SJSA1 (cell line): ENCODE results near the gene ADARB2. TPM values are rescaled to one million over a fixed set of nuclear protein-coding genes. Genes with fewer than 3 reads are reported as not detected.
A peak's percentile ranks its signal among the peaks of the same experiment; 100 is the strongest.
"Not testable (repeated sequence)": the region's sequence is repeated elsewhere in the genome, so short reads cannot be mapped to it uniquely, and the experiment has no call there.

ENCODE experiments used
- DNase-seq, 2 experiments: peaks; one replicate each; pipeline ENCODE4 v3.0.0-alpha.2; 2015 to 2020; ENCODE audit warnings: low spot score in 2 of 2, low read depth in 1 of 2
- H3K27ac ChIP-seq: fragments of 250-450 bp; sonication (Bioruptor Pico); 2 replicates; pipeline ENCODE4 v1.5.1; 2020; ENCODE audit warnings: mild to moderate bottlenecking, moderate library complexity
- H3K27me3 ChIP-seq: fragments of 250-450 bp; sonication (Bioruptor Pico); replicated peaks from 2 replicates; pipeline ENCODE4 v1.5.1; 2020; ENCODE audit warnings: mild to moderate bottlenecking, moderate library complexity
- H3K36me3 ChIP-seq: fragments of 250-450 bp; sonication (Bioruptor Pico); 2 replicates; pipeline ENCODE4 v1.5.1; 2020; ENCODE audit warnings: mild to moderate bottlenecking
- H3K4me1 ChIP-seq: fragments of 250-450 bp; sonication (Bioruptor Pico); replicated peaks from 2 replicates; pipeline ENCODE4 v1.6.1; 2021; ENCODE audit warnings: mild to moderate bottlenecking
- H3K4me3 ChIP-seq: fragments of 250-450 bp; sonication (Bioruptor Pico); 2 replicates; pipeline ENCODE4 v1.5.1; 2020; ENCODE audit warnings: mild to moderate bottlenecking
- H3K9me3 ChIP-seq: fragments of 250-450 bp; sonication (Bioruptor Pico); replicated peaks from 2 replicates; pipeline ENCODE4 v1.5.1; 2020; ENCODE audit warnings: mild to moderate bottlenecking
- total RNA-seq: library from RNA; depleted of rRNA; stranded (reverse); fragments of >200 nt; shearing (Covaris generic); gene quantifications from 2 replicates; pipeline ENCODE4 v1.2.3, GENCODE V29; 2014

The ADARB2 gene
- total RNA-seq, 1 experiment from 2014 or later: not detected

GRCh38 chr10:1331560-1331959 is 405.8 kb downstream of the ADARB2 start:
- peak in 1 of 2 experiments; percentile 3 for DNase-seq
- no peak overlapping the region for H3K27ac ChIP-seq

GRCh38 chr10:1329622-1330021 is 407.7 kb downstream of the ADARB2 start:
- no peaks in the 10 kb centered on the region; the same call in 1 of the 2 replicates for H3K27me3 ChIP-seq
- no peak overlapping the region for H3K4me3 ChIP-seq
- H3K9me3 ChIP-seq: no peaks in the 10 kb centered on the region
- no peak overlapping the region for H3K27ac ChIP-seq
- peak in 1 of 2 experiments; percentile 25 for DNase-seq
- no peaks in the 10 kb centered on the region for H3K4me1 ChIP-seq
- no peaks in the 10 kb centered on the region for H3K36me3 ChIP-seq

More at GRCh38 chr10:1331560-1331959, 405.8 kb downstream of the ADARB2 start:
- no peaks in the 10 kb centered on the region for H3K4me1 ChIP-seq
- H3K4me3 ChIP-seq: no peak overlapping the region
- no peaks in the 10 kb centered on the region; the same call in 1 of the 2 replicates for H3K27me3 ChIP-seq
- no peaks in the 10 kb centered on the region for H3K36me3 ChIP-seq
- no peaks in the 10 kb centered on the region for H3K9me3 ChIP-seq

GRCh38 chr10:1328981-1329614 is 408.2 kb downstream of the ADARB2 start:
- Histone ChIP-seq H3K27ac (no peak overlapping the region), H3K36me3 (no peaks in the 10 kb centered on the region), H3K4me1 (no peaks in the 10 kb centered on the region), H3K4me3 (no peak overlapping the region), H3K27me3 (no peaks in the 10 kb centered on the region; the same call in 1 of the 2 replicates), H3K9me3 (no peaks in the 10 kb centered on the region)
- DNase-seq: peak in 1 of 2 experiments; percentile 4

GRCh38 chr10:1328161-1328823 is 409.0 kb downstream of the ADARB2 start:
- H3K4me3 ChIP-seq: no peak overlapping the region
- H3K27ac ChIP-seq: no peak overlapping the region
- no peaks in the 10 kb centered on the region; the same call in 1 of the 2 replicates for H3K27me3 ChIP-seq
- no peaks in the 10 kb centered on the region for H3K9me3 ChIP-seq
- H3K36me3 ChIP-seq: no peaks in the 10 kb centered on the region
- H3K4me1 ChIP-seq: no peaks in the 10 kb centered on the region
- DNase-seq: peak in 1 of 2 experiments; percentile 6

- no peaks in the 10 kb centered on the region; the same call in 1 of the 2 replicates for H3K27me3 ChIP-seq
- no peak overlapping the region for H3K27ac ChIP-seq
- H3K4me1 ChIP-seq: no peaks in the 10 kb centered on the region
- H3K9me3 ChIP-seq: no peaks in the 10 kb centered on the region
- H3K4me3 ChIP-seq: no peak overlapping the region
- DNase-seq: peak in 1 of 2 experiments; percentile 34
- no peaks in the 10 kb centered on the region for H3K36me3 ChIP-seq
Observed at GRCh38 chr10:1327759-1328158, 409.6 kb downstream of the ADARB2 start.

- not testable (repeated sequence) for H3K36me3 ChIP-seq, H3K4me1 ChIP-seq, H3K27me3 ChIP-seq, H3K4me3 ChIP-seq, H3K9me3 ChIP-seq, H3K27ac ChIP-seq
- DNase-seq: peak in 1 of 2 experiments; percentile 25
Observed at GRCh38 chr10:1326514-1326913, 410.8 kb downstream of the ADARB2 start.

- Histone ChIP-seq H3K9me3 (no peaks in the 10 kb centered on the region), H3K4me1 (no peaks in the 10 kb centered on the region), H3K27me3 (0 out of 2 replicates have a peak, but pooled peaks cover 4% of the 10 kb centered on the region), H3K27ac (no peak overlapping the region), H3K4me3 (no peak overlapping the region), H3K36me3 (no peaks in the 10 kb centered on the region)
- no peak for DNase-seq
Observed at GRCh38 chr10:1324903-1325302, 412.4 kb downstream of the ADARB2 start.

GRCh38 chr10:1323951-1324350 is 413.4 kb downstream of the ADARB2 start:
- no peak overlapping the region for H3K4me3 ChIP-seq
- H3K27ac ChIP-seq: no peak overlapping the region
- H3K27me3 ChIP-seq: peaks cover 4% of the 10 kb centered on the region; the same call in 1 of the 2 replicates
- H3K4me1 ChIP-seq: no peaks in the 10 kb centered on the region
- DNase-seq: no peak
- H3K9me3 ChIP-seq: no peaks in the 10 kb centered on the region
- H3K36me3 ChIP-seq: no peaks in the 10 kb centered on the region

- no peaks in the 10 kb centered on the region for H3K36me3 ChIP-seq
- H3K4me1 ChIP-seq: no peaks in the 10 kb centered on the region
- H3K27me3 ChIP-seq: peaks cover 8% of the 10 kb centered on the region; the same call in 1 of the 2 replicates
- H3K27ac ChIP-seq: no peak overlapping the region
- H3K9me3 ChIP-seq: no peaks in the 10 kb centered on the region
- DNase-seq: no peak
- H3K4me3 ChIP-seq: no peak overlapping the region
Observed at GRCh38 chr10:1320739-1321320, 416.5 kb downstream of the ADARB2 start.

- no peak for DNase-seq
- H3K4me1 ChIP-seq: no peaks in the 10 kb centered on the region
- H3K4me3 ChIP-seq: no peak overlapping the region
- H3K36me3 ChIP-seq: no peaks in the 10 kb centered on the region
- no peak overlapping the region for H3K27ac ChIP-seq
- H3K9me3 ChIP-seq: no peaks in the 10 kb centered on the region
- H3K27me3 ChIP-seq: peaks cover 4% of the 10 kb centered on the region; the same call in 1 of the 2 replicates
Observed at GRCh38 chr10:1316809-1317143, 420.5 kb downstream of the ADARB2 start.

- DNase-seq: no peak
- Histone ChIP-seq H3K27ac (no peak overlapping the region), H3K27me3 (peaks cover 4% of the 10 kb centered on the region; the same call in 1 of the 2 replicates), H3K36me3 (no peaks in the 10 kb centered on the region), H3K4me1 (no peaks in the 10 kb centered on the region), H3K4me3 (no peak overlapping the region), H3K9me3 (no peaks in the 10 kb centered on the region)
Observed at GRCh38 chr10:1316121-1316808, 421.1 kb downstream of the ADARB2 start.

GRCh38 chr10:1315178-1315577 is 422.1 kb downstream of the ADARB2 start:
- Histone ChIP-seq H3K4me3 (no peak overlapping the region), H3K9me3 (no peaks in the 10 kb centered on the region), H3K27ac (no peak overlapping the region), H3K36me3 (no peaks in the 10 kb centered on the region), H3K27me3 (peaks cover 4% of the 10 kb centered on the region; the same call in 1 of the 2 replicates), H3K4me1 (no peaks in the 10 kb centered on the region)
- DNase-seq: no peak

- no peaks in the 10 kb centered on the region for H3K27me3 ChIP-seq
- DNase-seq: no peak
- H3K4me1 ChIP-seq: no peaks in the 10 kb centered on the region
- no peaks in the 10 kb centered on the region for H3K36me3 ChIP-seq
- no peak overlapping the region for H3K4me3 ChIP-seq
- H3K9me3 ChIP-seq: no peaks in the 10 kb centered on the region
- no peak overlapping the region for H3K27ac ChIP-seq
Observed at GRCh38 chr10:1311726-1312125, 425.6 kb downstream of the ADARB2 start.
